Large intestine (tissue), 3 donors: ENCODE measurements around the gene ERC2. TPM values are rescaled to one million over a fixed set of nuclear protein-coding genes. Genes with fewer than 3 reads are reported as not detected.

Source experiments
- DNase-seq, 2 donors: peaks; one replicate each; pipeline versions ENCODE4 v3.0.0 to v3.0.0-alpha.2; 2013
- H3K27ac ChIP-seq: one replicate; pipeline ENCODE4 v1.5.1; 2013; ENCODE audit warnings: low read length
- H3K27me3 ChIP-seq: 2 replicates; pipeline ENCODE4 v1.6.1; 2013; ENCODE audit warnings: low read length; ENCODE audit not compliant: control insufficient read depth, insufficient read depth
- H3K36me3 ChIP-seq: 2 replicates; pipeline ENCODE4 v1.6.1; 2013; ENCODE audit warnings: low read length; ENCODE audit not compliant: control insufficient read depth, insufficient read depth
- H3K4me1 ChIP-seq: one replicate; pipeline ENCODE4 v1.6.1; 2013; ENCODE audit warnings: low read length; ENCODE audit not compliant: control insufficient read depth, insufficient read depth
- H3K4me3 ChIP-seq: one replicate; pipeline ENCODE4 v1.5.1; 2013; ENCODE audit warnings: low read length
- H3K9me3 ChIP-seq: one replicate; pipeline ENCODE4 v1.6.1; 2013; ENCODE audit warnings: mild to moderate bottlenecking, low read depth, low read length, moderate library complexity; ENCODE audit not compliant: control insufficient read depth
- WGBS: methylation state at CpG from one replicate; pipeline ENCODE4 v1.1.5; 2013; ENCODE audit warnings: low lambda C conversion rate; ENCODE audit not compliant: insufficient coverage; 5-methylcytosine and 5-hydroxymethylcytosine counted together
- polyA plus RNA-seq: library from polyadenylated mRNA; unstranded; fragments of 120-200 nt; gene quantifications from one replicate; pipeline ENCODE4 v1.2.1, GENCODE V29; 2013

Gene ERC2
- polyA plus RNA-seq, 1 donor = 2.4 TPM

DNA sequence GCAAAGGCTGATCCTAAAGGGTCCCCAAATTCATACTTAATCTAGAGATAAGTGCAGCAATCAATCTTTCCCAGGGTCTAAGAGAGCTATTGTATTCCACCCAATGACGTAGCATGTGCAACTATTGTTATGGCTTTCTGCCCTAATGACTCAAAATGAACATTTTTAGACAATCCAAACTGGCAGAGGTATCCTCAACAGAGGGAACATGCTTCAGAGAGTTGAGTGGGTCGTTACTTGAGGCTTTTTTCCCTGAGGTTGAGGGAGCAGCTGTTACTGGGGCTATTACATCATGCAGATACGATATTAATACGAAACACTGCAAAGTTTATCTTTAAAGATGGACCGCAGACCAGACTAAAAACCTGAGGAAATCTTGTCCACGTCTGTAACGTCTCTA is 702.9 kb downstream of the ERC2 start:
- no peaks in the 10 kb centered on the region for H3K9me3 ChIP-seq
- H3K36me3 ChIP-seq = no peaks in the 10 kb centered on the region
- H3K4me3 ChIP-seq = no peak overlapping the region
- DNase-seq = no peak
- WGBS = 100% methylated on average over 1 of the region's 7 CpGs
- no peaks in the 10 kb centered on the region for H3K27me3 ChIP-seq
- H3K4me1 ChIP-seq = no peaks in the 10 kb centered on the region
- H3K27ac ChIP-seq = no peak overlapping the region

DNA sequence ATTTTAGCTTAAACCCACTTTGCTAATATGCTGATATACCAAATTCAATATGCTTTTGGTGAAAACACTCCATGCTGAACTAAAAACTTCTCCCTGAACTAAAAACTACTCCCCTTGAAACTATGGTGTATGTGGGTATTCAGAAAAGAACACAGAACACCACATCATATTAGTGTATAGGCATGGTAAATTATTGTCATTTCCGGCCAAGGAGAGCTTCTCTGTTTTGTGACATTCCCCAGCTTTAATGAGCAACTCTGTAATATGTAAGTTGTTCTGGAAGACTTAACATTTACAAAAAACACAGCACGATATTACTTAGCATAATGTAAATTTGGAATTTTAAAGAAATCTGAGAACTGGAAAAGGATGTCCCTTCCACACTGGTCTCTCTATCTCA is 711.3 kb downstream of the ERC2 start:
- Histone ChIP-seq H3K27ac (no peak overlapping the region), H3K4me1 (no peaks in the 10 kb centered on the region), H3K4me3 (no peak overlapping the region), H3K9me3 (no peaks in the 10 kb centered on the region), H3K36me3 (no peaks in the 10 kb centered on the region), H3K27me3 (peaks cover 9% of the 10 kb centered on the region)
- WGBS = no CpG with 5 or more reads among the region's 2 CpGs
- no peak for DNase-seq

DNA sequence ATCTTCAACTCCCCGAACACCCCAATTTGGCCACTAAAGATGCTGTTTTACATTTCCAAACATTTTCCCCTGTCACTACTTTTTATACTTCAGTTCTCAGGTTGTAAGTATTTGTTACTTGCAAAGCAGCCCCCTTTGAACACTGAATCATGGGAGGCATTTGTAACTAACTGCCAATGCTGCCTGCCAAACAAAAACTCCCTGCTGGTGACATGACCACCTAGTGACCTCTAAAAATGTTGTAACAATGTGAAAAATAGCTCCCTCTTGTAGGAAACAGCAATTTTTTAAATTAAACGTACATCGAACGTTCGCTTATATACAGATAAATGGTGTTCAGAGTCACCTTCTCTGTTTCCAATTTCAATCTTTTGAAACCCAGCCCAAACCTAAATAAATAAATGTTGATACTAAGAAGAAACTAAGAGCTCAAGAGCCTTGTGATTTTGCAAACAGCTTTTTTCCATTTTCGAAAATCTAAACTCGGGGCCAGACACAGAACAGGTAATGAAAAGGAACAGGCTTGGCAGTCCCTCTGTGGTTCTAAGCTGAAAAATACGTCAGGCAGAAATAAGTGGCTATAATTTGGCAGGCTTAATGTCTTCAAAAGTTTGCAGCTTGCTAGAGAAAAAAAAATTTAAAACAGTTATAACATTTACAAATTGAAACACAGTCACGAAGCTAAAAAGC is 712.6 kb downstream of the ERC2 start:
- H3K36me3 ChIP-seq = no peaks in the 10 kb centered on the region
- no peaks in the 10 kb centered on the region for H3K4me1 ChIP-seq
- peaks cover 9% of the 10 kb centered on the region for H3K27me3 ChIP-seq
- no peak overlapping the region for H3K4me3 ChIP-seq
- no peaks in the 10 kb centered on the region for H3K9me3 ChIP-seq
- 54% methylated on average over 9 of the region's 9 CpGs for WGBS
- no peak for DNase-seq
- H3K27ac ChIP-seq = no peak overlapping the region

DNA sequence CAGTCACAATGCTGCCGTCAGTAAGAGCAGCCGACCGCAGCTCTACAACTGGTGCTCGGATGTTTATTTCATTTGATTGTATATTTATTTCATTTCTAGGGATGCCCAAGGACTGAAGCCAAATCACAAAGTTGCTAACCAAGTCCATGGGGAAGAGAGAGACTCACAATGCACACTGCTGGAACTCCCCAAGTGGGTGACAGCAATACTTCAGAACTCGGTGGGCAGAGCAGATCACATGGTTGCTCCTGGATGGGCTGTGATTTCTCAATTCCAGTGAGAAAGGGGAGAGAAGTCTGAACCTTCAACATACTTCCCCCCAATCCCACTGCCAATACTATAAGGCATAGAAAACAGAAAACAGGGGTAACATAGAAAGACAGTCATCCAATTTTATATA is 715.4 kb downstream of the ERC2 start:
- no peak for DNase-seq
- no CpG with 5 or more reads among the region's 5 CpGs for WGBS
- Histone ChIP-seq H3K27ac (no peak overlapping the region), H3K9me3 (no peaks in the 10 kb centered on the region), H3K27me3 (peaks cover 7% of the 10 kb centered on the region), H3K4me3 (no peak overlapping the region), H3K36me3 (no peaks in the 10 kb centered on the region), H3K4me1 (no peaks in the 10 kb centered on the region)

DNA sequence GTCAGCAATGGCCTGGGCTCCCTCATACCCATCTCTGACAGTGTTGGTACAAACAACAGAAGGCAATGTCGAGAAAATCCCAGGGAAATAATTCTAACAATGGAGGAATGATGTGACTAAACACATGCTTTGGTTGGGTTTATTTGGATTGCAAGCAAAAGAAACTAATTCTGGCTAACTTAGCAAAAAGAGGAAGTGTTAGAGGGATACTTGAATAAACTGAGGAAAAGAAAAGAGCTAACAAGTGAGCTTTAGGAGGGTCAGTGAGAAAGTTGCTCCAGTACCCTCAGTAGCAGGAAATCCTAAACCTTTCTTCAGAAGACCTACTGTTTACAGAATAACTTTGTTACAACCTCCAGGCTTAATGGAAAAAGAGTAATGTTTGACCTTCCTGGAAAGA is 716.5 kb downstream of the ERC2 start:
- WGBS = 60% methylated on average over 1 of the region's 1 CpG
- Histone ChIP-seq H3K36me3 (no peaks in the 10 kb centered on the region), H3K27me3 (peaks cover 10% of the 10 kb centered on the region), H3K27ac (no peak overlapping the region), H3K9me3 (no peaks in the 10 kb centered on the region), H3K4me1 (no peaks in the 10 kb centered on the region), H3K4me3 (no peak overlapping the region)
- DNase-seq = no peak

DNA sequence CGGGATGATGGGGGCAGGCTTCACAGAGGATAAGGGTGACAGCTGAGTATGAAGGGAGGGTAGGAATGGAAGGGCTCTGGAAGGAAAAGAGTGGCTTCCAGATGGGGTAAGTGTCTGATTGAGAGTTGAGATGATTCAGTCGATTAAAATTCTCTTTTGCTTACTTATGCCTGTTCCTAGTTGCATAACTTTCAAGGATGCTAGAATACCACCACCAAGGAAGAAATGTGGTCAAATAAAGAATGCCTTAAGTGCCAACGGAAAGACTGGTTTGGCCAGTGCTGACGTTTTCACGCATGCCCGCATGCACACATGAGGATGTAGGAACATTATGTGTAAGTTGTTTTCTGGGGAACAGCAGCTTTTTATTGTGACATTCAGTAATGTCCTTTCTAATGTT is 717.7 kb downstream of the ERC2 start:
- peaks cover 10% of the 10 kb centered on the region for H3K27me3 ChIP-seq
- no peaks in the 10 kb centered on the region for H3K36me3 ChIP-seq
- no peak overlapping the region for H3K27ac ChIP-seq
- 81% methylated on average over 3 of the region's 6 CpGs for WGBS
- no peak for DNase-seq
- H3K4me3 ChIP-seq = no peak overlapping the region
- H3K9me3 ChIP-seq = no peaks in the 10 kb centered on the region
- no peaks in the 10 kb centered on the region for H3K4me1 ChIP-seq

DNA sequence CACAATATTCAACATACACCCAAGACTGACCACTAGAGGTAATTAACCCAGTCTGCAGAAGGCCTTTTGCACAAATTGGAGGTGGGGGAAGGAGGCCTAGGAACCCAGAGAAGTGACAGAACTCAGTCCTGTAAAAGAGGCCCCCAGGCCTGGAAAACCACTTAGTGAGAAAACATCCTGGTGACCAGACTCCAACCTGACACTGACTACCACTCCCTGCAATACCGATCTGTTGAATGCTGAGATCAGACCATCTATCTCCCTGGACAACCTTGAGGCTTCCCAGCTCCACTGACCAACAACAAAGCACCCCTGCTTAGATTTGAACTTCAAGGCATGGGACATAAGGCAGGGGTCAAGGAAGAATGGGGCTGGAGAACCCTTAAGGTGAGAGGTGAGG is 719.2 kb downstream of the ERC2 start:
- Histone ChIP-seq H3K27me3 (peaks cover 10% of the 10 kb centered on the region), H3K4me1 (no peaks in the 10 kb centered on the region), H3K4me3 (no peak overlapping the region), H3K27ac (no peak overlapping the region), H3K9me3 (no peaks in the 10 kb centered on the region), H3K36me3 (no peaks in the 10 kb centered on the region)
- no CpG with 5 or more reads among the region's 1 CpG for WGBS
- no peak for DNase-seq

DNA sequence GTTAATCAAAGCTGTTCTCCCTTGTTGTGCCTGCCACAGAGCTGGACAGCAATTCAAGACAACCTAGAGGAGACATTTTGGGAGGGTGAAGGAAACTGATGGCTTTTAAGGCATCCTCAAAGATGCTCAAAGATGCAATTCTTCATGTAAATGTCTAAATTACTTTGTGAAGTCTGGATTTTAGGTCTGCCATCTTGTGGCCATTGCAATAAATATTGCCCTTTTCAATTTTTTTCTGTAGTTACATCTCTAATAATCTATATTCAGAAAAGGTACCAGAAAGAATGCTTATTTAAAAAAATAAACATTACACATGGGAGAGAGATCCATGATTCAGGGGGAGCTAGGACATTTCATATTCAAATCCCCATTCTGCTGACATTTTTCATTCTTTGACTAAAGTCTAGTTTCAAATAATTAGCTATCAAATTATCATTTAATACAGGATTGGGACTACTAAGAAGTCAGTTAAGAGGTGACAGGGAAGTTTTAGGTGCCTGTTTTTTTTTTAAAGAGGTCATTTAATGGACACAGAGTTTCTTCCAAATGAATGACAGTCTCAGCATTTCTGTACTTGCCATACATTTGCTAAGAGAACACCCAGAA is 721.4 kb downstream of the ERC2 start:
- Histone ChIP-seq H3K4me1 (no peaks in the 10 kb centered on the region), H3K36me3 (no peaks in the 10 kb centered on the region), H3K27me3 (peaks cover 9% of the 10 kb centered on the region), H3K27ac (no peak overlapping the region), H3K9me3 (no peaks in the 10 kb centered on the region), H3K4me3 (no peak overlapping the region)
- no peak for DNase-seq

DNA sequence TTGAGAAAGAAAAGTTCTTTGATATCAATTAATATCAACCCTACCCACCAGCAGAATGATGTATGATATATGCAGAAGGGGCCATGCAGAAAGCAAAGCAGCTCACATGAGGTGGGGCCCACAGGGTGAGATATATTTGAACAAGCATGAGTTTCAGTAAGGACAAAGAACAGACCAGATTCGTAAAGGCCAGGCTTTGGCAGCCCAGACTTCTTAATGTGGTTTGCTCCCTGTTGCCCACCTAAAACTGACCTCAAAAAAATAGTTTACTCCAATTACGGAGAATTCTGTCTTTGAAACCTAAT is 725.5 kb downstream of the ERC2 start:
- Histone ChIP-seq H3K27me3 (peaks cover 2% of the 10 kb centered on the region), H3K36me3 (no peaks in the 10 kb centered on the region), H3K4me1 (no peaks in the 10 kb centered on the region), H3K4me3 (no peak overlapping the region), H3K9me3 (no peaks in the 10 kb centered on the region), H3K27ac (no peak overlapping the region)
- no peak for DNase-seq
- no CpG with 5 or more reads among the region's 2 CpGs for WGBS

DNA sequence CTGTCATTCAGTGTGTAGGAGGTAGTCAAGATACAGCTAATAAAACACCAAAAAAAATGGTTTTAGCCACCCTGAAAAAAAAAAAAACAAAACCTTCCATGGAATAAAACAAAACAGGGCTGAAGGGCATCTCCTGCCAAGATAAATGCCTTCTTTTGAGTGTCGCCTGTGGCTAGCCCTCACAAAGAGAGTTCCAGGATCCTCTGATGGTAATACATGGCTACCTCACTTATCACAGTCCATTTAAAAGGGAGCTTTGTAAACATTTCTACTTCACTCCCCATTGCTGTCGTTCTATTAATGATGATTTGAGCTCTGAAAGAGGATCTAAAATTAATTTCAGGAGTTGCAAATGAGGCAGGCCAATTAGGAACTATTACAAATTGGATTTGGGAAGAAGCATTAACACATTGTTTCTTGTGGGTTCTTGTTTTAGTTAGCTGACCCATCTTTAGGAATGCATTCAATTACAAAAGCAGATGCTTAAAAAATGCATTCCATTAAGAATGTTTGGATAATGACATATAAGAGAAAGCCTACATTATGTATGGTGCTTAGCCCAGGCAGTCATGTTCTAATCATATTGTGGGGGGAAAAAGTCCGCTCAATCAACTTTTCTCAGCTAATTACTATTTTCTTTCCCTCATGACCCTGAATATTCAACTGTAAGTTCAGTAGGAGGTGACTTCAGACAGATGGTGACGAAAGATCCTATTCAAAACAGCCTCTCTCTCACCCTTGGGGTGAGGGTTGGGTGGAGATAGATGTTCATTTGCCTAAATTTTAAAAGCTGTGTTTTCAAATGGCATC is 726.0 kb downstream of the ERC2 start:
- Histone ChIP-seq H3K4me3 (no peak overlapping the region), H3K4me1 (no peaks in the 10 kb centered on the region), H3K9me3 (no peaks in the 10 kb centered on the region), H3K36me3 (no peaks in the 10 kb centered on the region), H3K27ac (no peak overlapping the region), H3K27me3 (no peaks in the 10 kb centered on the region)
- DNase-seq = no peak
- 60% methylated on average over 1 of the region's 4 CpGs for WGBS
